NAMALWA (cell line): ENCODE data around the gene KIAA1958.

Experiments used
- DNase-seq: peaks from one replicate; pipeline ENCODE4 v3.0.0-alpha.2; 2015; ENCODE audit warnings: low spot score

Gene KIAA1958

GRCh38 chr9:112486221-112487007 lies at the start of gene KIAA1958:
TSS of gene KIAA1958 (plus strand) at chr9:112486827. CDS start at chr9:112574081, 87,254 bp downstream.
- peak; percentile 89 for DNase-seq

GRCh38 chr9:112437406-112437805 lies 49.2 kb upstream of the KIAA1958 start:
- no peak for DNase-seq

- no peak for DNase-seq
Observed at GRCh38 chr9:112439171-112439570, 47.5 kb upstream of the KIAA1958 start.

GRCh38 chr9:112439825-112440224 lies 46.8 kb upstream of the KIAA1958 start:
- DNase-seq, result no peak

GRCh38 chr9:112443200-112443599 lies 43.4 kb upstream of the KIAA1958 start:
- DNase-seq, result peak; percentile 53

- DNase-seq, result no peak
Observed at GRCh38 chr9:112443636-112444035, 43.0 kb upstream of the KIAA1958 start.

- DNase-seq, result no peak
Observed at GRCh38 chr9:112445196-112445595, 41.4 kb upstream of the KIAA1958 start.

- DNase-seq, result no peak
Observed at GRCh38 chr9:112446080-112446479, 40.5 kb upstream of the KIAA1958 start.

GRCh38 chr9:112446526-112446925 lies 40.1 kb upstream of the KIAA1958 start:
- DNase-seq, result no peak

- DNase-seq, result no peak
Observed at GRCh38 chr9:112447283-112447761, 39.3 kb upstream of the KIAA1958 start.

GRCh38 chr9:112462855-112463254 lies 23.8 kb upstream of the KIAA1958 start:
- no peak for DNase-seq

- no peak for DNase-seq
Observed at GRCh38 chr9:112465352-112465751, 21.3 kb upstream of the KIAA1958 start.

- DNase-seq, result no peak
Observed at GRCh38 chr9:112472996-112473395, 13.6 kb upstream of the KIAA1958 start.

GRCh38 chr9:112473986-112474385 lies 12.6 kb upstream of the KIAA1958 start:
- no peak for DNase-seq

- DNase-seq, result no peak
Observed at GRCh38 chr9:112475318-112475717, 11.3 kb upstream of the KIAA1958 start.

GRCh38 chr9:112477330-112477729 lies 9.3 kb upstream of the KIAA1958 start:
- no peak for DNase-seq

- DNase-seq, result no peak
Observed at GRCh38 chr9:112479221-112479620, 7.4 kb upstream of the KIAA1958 start.

- DNase-seq, result no peak
Observed at GRCh38 chr9:112484607-112485006, 2.0 kb upstream of the KIAA1958 start.

- DNase-seq, result no peak
Observed at GRCh38 chr9:112485574-112485973, 1.1 kb upstream of the KIAA1958 start.

GRCh38 chr9:112487008-112487798 lies 576 bp downstream of the KIAA1958 start:
- peak; percentile 81 for DNase-seq

GRCh38 chr9:112487799-112488340 lies 1.2 kb downstream of the KIAA1958 start:
- peak; percentile 34 for DNase-seq

GRCh38 chr9:112489039-112489546 lies 2.5 kb downstream of the KIAA1958 start:
- DNase-seq, result no peak
